ENCODE results near the gene FSTL5. TPM values are rescaled to one million over a fixed set of nuclear protein-coding genes. Genes with fewer than 3 reads are reported as not detected.

Gene FSTL5
- total RNA-seq, 1 experiment from 2014 or later = 0.55 TPM

DNA sequence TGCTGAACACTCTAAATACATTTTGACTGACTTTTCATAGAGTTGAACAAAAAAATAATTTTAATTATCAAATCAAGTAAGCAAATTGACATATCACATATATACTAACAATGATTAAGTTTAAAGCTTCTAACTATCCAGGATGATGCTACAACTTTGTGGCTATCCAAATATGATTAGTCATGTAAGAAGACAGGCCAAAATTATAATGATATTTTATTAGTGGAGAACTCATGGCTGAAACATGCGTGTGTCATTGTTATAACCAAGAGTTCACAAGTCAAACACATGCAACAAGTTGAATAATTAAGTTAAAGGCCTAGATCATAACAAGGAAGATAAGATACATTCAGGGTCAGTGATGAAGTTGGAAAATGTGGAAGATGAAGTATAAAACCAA lies 346.8 kb downstream of the FSTL5 start (continued):
- TF ChIP-seq, protein P1, sequence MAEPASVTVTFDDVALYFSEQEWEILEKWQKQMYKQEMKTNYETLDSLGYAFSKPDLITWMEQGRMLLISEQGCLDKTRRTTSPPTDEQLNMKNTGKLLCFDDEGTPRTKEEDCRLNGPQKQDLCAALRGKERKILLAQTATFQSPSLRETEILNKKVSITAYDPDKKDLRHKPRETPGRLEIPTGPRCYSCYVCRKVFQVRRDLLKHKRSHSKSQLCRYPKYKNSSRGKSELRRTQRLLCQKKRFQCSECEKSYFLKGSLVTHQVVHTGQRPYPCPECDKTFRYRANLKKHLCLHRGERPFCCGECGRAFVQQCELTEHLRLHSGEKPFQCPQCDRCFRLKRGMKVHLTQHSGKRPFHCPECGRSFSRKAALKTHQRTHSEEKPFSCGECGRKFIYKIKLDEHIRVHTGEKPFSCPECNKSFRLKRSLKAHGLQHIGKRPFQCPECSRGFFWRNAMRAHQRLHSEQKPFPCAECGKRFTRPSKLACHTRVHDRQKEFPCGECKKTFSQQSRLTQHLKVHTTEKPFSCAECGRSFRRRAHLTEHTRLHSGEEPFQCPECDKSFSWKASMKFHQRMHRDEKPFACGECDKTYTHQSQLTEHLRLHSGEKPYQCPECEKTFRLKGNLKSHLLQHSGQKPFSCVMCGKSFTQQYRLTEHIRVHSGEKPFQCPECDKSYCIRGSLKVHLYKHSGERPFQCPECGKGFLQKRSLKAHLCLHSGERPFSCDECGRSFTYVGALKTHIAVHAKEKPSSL (CRISPR knock-in tag; conservative IDR thresholded peaks at IDR 0.05) = no peak
- no peak for TF ChIP-seq PRRX2 (CRISPR knock-in tag; IDR thresholded peaks at IDR 0.05)
- TF ChIP-seq SMAD4 (CRISPR knock-in tag; IDR thresholded peaks at IDR 0.05) = no peak
- TF ChIP-seq, protein P2, sequence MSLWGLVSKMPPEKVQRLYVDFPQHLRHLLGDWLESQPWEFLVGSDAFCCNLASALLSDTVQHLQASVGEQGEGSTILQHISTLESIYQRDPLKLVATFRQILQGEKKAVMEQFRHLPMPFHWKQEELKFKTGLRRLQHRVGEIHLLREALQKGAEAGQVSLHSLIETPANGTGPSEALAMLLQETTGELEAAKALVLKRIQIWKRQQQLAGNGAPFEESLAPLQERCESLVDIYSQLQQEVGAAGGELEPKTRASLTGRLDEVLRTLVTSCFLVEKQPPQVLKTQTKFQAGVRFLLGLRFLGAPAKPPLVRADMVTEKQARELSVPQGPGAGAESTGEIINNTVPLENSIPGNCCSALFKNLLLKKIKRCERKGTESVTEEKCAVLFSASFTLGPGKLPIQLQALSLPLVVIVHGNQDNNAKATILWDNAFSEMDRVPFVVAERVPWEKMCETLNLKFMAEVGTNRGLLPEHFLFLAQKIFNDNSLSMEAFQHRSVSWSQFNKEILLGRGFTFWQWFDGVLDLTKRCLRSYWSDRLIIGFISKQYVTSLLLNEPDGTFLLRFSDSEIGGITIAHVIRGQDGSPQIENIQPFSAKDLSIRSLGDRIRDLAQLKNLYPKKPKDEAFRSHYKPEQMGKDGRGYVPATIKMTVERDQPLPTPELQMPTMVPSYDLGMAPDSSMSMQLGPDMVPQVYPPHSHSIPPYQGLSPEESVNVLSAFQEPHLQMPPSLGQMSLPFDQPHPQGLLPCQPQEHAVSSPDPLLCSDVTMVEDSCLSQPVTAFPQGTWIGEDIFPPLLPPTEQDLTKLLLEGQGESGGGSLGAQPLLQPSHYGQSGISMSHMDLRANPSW (CRISPR knock-in tag; conservative IDR thresholded peaks at IDR 0.05; ENCODE audit: low read depth) = no peak
- TF ChIP-seq FOXJ3 (CRISPR knock-in tag; IDR thresholded peaks at IDR 0.05; ENCODE audit: borderline replicate concordance) = no peak
- TF ChIP-seq CREB1 (CRISPR knock-in tag; IDR thresholded peaks at IDR 0.05) = no peak
- no peak for TF ChIP-seq ATF1 (CRISPR knock-in tag; IDR thresholded peaks at IDR 0.05)
- TF ChIP-seq TP53 (CRISPR knock-in tag; IDR thresholded peaks at IDR 0.05) = no peak
- TF ChIP-seq TEAD1 (CRISPR knock-in tag; IDR thresholded peaks at IDR 0.05) = no peak

DNA sequence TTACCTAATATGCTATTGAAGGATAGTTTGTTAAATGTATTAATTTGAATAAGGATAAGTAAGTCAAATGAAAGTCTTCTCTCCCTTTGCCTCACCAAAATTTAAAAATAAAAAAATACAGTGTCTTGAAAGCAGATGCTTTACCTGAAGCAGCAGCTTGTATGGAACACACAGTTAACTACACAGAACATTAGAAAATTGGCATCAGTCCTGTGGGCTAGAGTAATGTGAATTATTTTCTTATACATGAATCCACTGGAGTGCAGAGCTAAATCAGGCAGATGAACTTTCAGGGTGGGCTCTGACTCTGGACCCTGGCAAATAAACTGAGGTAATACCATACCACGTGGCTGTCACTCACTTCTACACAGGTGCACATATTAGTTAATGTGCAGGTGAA lies 348.0 kb downstream of the FSTL5 start:
- no peak for DNase-seq (ENCODE audit: low spot score)
- TF ChIP-seq, protein P3, sequence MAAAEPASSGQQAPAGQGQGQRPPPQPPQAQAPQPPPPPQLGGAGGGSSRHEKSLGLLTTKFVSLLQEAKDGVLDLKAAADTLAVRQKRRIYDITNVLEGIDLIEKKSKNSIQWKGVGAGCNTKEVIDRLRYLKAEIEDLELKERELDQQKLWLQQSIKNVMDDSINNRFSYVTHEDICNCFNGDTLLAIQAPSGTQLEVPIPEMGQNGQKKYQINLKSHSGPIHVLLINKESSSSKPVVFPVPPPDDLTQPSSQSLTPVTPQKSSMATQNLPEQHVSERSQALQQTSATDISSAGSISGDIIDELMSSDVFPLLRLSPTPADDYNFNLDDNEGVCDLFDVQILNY (CRISPR knock-in tag; IDR thresholded peaks at IDR 0.05) = no peak
- no peak for TF ChIP-seq NR1H2 (CRISPR knock-in tag; IDR thresholded peaks at IDR 0.05)
- TF ChIP-seq ETV6 (CRISPR knock-in tag; IDR thresholded peaks at IDR 0.05) = no peak
- no peak for TF ChIP-seq CREM (CRISPR knock-in tag; IDR thresholded peaks at IDR 0.05)
- TF ChIP-seq NR2C2 (CRISPR knock-in tag; IDR thresholded peaks at IDR 0.05) = no peak
- TF ChIP-seq ZNF138 (CRISPR knock-in tag; conservative IDR thresholded peaks at IDR 0.05) = no peak
- no peak for TF ChIP-seq HMGA2 (CRISPR knock-in tag; IDR thresholded peaks at IDR 0.05)

DNA sequence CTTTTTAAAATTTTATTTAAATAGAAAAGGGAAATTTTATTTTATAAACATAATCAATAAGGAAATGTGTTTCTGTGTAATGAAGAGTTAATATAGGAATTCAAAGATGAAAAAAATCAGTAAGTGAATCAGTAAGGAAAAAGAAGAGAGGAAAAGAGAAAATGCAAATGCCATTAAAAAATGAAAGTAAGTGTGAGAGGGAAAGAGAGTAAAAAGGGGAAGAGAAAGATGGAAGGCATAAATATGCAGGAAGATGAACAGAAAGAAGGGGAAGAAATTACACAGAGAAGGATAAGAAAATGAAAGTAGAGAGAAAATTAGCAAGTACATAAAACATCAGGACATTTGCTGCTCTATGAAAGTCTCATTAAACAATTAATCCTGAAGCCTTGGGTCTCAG lies 349.9 kb downstream of the FSTL5 start:
- CTCF ChIA-PET = no interaction called here
- no peaks in the 10 kb centered on the region for H3K27me3 Mint-ChIP-seq (ENCODE audit: low read depth)
- H3K4me1 Mint-ChIP-seq = peaks cover 13% of the 10 kb centered on the region
- no peak overlapping the region for H3K4me3 Mint-ChIP-seq
- ATAC-seq (no peak), DNase-seq (ENCODE audit: low spot score) (no peak)
- no peaks in the 10 kb centered on the region for H3K36me3 Mint-ChIP-seq
- H3K27ac Mint-ChIP-seq = no peak overlapping the region
- no peaks in the 10 kb centered on the region; the same call in 1 of the 2 replicates for H3K9me3 Mint-ChIP-seq
- POLR2A ChIA-PET = no interaction called here
- TF ChIP-seq NR1H2 (CRISPR knock-in tag; IDR thresholded peaks at IDR 0.05) = no peak
- no peak for TF ChIP-seq HMGA2 (CRISPR knock-in tag; IDR thresholded peaks at IDR 0.05)
- TF ChIP-seq, protein P4, sequence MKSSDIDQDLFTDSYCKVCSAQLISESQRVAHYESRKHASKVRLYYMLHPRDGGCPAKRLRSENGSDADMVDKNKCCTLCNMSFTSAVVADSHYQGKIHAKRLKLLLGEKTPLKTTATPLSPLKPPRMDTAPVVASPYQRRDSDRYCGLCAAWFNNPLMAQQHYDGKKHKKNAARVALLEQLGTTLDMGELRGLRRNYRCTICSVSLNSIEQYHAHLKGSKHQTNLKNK (CRISPR knock-in tag; IDR thresholded peaks at IDR 0.05) = no peak
- TF ChIP-seq ESRRA (CRISPR knock-in tag; IDR thresholded peaks at IDR 0.05; ENCODE audit: borderline replicate concordance) = no peak
- TF ChIP-seq GRHL2 (CRISPR knock-in tag; IDR thresholded peaks at IDR 0.05; ENCODE audit: insufficient replicate concordance, severe bottlenecking) = no peak
- no peak for TF ChIP-seq JAZF1 (CRISPR knock-in tag; IDR thresholded peaks at IDR 0.05)
- TF ChIP-seq ZNF396 (CRISPR knock-in tag; IDR thresholded peaks at IDR 0.05; ENCODE audit: borderline replicate concordance) = no peak
- TF ChIP-seq, protein P5, sequence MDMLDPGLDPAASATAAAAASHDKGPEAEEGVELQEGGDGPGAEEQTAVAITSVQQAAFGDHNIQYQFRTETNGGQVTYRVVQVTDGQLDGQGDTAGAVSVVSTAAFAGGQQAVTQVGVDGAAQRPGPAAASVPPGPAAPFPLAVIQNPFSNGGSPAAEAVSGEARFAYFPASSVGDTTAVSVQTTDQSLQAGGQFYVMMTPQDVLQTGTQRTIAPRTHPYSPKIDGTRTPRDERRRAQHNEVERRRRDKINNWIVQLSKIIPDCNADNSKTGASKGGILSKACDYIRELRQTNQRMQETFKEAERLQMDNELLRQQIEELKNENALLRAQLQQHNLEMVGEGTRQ (CRISPR knock-in tag; IDR thresholded peaks at IDR 0.05) = no peak
- TF ChIP-seq, protein P6, sequence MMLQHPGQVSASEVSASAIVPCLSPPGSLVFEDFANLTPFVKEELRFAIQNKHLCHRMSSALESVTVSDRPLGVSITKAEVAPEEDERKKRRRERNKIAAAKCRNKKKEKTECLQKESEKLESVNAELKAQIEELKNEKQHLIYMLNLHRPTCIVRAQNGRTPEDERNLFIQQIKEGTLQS (CRISPR knock-in tag; conservative IDR thresholded peaks at IDR 0.05) = no peak
- TF ChIP-seq TCF7 (CRISPR knock-in tag; IDR thresholded peaks at IDR 0.05; ENCODE audit: low read depth) = no peak
- no peak for TF ChIP-seq GTF2I (CRISPR knock-in tag; conservative IDR thresholded peaks at IDR 0.05)
- no peak for TF ChIP-seq ZNF671 (CRISPR knock-in tag; IDR thresholded peaks at IDR 0.05)
- TF ChIP-seq, protein P7, sequence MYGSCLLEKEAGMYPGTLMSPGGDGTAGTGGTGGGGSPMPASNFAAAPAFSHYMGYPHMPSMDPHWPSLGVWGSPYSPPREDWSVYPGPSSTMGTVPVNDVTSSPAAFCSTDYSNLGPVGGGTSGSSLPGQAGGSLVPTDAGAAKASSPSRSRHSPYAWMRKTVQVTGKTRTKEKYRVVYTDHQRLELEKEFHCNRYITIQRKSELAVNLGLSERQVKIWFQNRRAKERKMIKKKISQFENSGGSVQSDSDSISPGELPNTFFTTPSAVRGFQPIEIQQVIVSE (CRISPR knock-in tag; IDR thresholded peaks at IDR 0.05; ENCODE audit: borderline replicate concordance) = no peak
- no peak for TF ChIP-seq TEAD4 (CRISPR knock-in tag; IDR thresholded peaks at IDR 0.05)

More for the DNA sequence above, 348.0 kb downstream of the FSTL5 start:
- POLR2A ChIA-PET = no interaction called here
- CTCF ChIA-PET = no interaction called here
- Mint-ChIP-seq H3K4me3 (no peak overlapping the region), H3K27ac (no peak overlapping the region), H3K9me3 (no peaks in the 10 kb centered on the region), H3K4me1 (peaks cover 13% of the 10 kb centered on the region), H3K27me3 (ENCODE audit: low read depth) (no peaks in the 10 kb centered on the region), H3K36me3 (no peaks in the 10 kb centered on the region)
- ATAC-seq = no peak
